ENCODE data around the gene FFAR1. TPM values are rescaled to one million over a fixed set of nuclear protein-coding genes. Genes with fewer than 3 reads are reported as not detected.

The FFAR1 gene
- total RNA-seq, 1 donor from 2014 or later: 0.04 TPM

DNA sequence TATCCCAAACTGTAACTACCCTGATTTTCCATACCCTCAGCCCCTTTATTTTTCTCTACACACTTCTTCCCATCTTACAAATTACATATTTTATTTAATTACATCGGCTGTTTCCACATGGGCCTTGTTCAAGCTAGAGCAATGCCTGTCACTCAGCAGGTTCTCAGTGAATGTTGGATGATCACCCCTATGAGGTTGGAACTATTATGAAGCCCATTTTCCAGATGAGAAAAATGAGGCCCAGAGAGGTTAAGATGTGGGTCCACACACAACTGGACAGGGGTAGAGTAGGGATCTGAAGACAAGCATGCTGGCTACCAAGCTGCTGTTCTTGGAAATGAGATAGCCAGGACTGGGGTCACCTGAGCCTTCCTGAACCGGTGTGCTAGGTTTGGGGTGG, 45.7 kb upstream of the FFAR1 start:
- no peaks in the 10 kb centered on the region for H3K36me3 ChIP-seq (ENCODE audit: control insufficient read depth, insufficient read depth, low read length)
- DNase-seq (ENCODE audit: low read depth): no peak
- no peak overlapping the region for H3K4me3 ChIP-seq (ENCODE audit: low read depth, low read length)
- peaks cover 9% of the 10 kb centered on the region for H3K27me3 ChIP-seq (ENCODE audit: control insufficient read depth, insufficient read depth, low read length)
- no peak for TF ChIP-seq CTCF (IDR thresholded peaks at IDR 0.05; ENCODE audit: insufficient read depth, low read length, poor library complexity, severe bottlenecking)

DNA sequence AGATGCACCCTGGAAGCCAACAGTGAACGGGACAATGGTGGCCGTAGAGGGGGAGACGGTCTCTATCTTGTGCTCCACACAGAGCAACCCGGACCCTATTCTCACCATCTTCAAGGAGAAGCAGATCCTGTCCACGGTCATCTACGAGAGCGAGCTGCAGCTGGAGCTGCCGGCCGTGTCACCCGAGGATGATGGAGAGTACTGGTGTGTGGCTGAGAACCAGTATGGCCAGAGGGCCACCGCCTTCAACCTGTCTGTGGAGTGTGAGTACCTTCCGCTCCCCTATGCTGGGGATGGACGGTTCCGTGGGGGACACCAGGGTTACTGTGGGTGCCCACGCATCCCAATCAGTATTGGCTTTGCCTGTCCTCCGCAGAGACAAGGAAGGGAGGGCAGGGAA, 45.3 kb upstream of the FFAR1 start:
- H3K36me3 ChIP-seq (ENCODE audit: control insufficient read depth, insufficient read depth, low read length): no peaks in the 10 kb centered on the region
- no peak for DNase-seq (ENCODE audit: low read depth)
- H3K27me3 ChIP-seq (ENCODE audit: control insufficient read depth, insufficient read depth, low read length): peaks cover 7% of the 10 kb centered on the region
- no peak for TF ChIP-seq CTCF (IDR thresholded peaks at IDR 0.05; ENCODE audit: insufficient read depth, low read length, poor library complexity, severe bottlenecking)
- H3K4me3 ChIP-seq (ENCODE audit: low read depth, low read length): no peak overlapping the region

- Histone ChIP-seq H3K4me3 (ENCODE audit: low read depth, low read length) (no peak overlapping the region), H3K36me3 (ENCODE audit: control insufficient read depth, insufficient read depth, low read length) (no peaks in the 10 kb centered on the region), H3K27me3 (ENCODE audit: control insufficient read depth, insufficient read depth, low read length) (peaks cover 4% of the 10 kb centered on the region)
- no peak for TF ChIP-seq CTCF (IDR thresholded peaks at IDR 0.05; ENCODE audit: insufficient read depth, low read length, poor library complexity, severe bottlenecking)
- DNase-seq (ENCODE audit: low read depth): no peak
Observed at GRCh38 chr19:35303357-35303915, 44.3 kb upstream of the FFAR1 start.

- TF ChIP-seq CTCF (IDR thresholded peaks at IDR 0.05; ENCODE audit: insufficient read depth, low read length, poor library complexity, severe bottlenecking): no peak
Observed at GRCh38 chr19:35304036-35304435, 43.7 kb upstream of the FFAR1 start.

DNA sequence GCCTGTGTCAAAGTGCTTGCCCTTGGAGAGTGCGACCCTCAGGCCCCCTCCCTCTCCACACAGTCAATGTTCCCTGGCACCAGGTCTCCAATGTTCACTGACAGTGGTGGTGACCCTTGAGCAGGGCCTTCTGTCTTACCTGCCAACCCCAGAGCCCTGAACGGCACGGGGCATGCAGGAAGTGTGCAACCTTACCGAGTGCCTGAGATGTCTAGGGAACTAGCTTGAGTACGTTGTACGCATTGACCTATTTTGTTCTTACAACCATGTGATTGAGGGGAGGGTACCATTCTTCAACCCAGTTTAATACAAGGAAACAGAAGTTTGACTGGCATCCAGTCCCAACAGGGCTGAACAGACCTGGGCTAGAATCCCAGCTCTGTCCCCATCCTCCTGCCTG, 42.5 kb upstream of the FFAR1 start:
- Histone ChIP-seq H3K36me3 (ENCODE audit: control insufficient read depth, insufficient read depth, low read length) (no peaks in the 10 kb centered on the region), H3K27me3 (ENCODE audit: control insufficient read depth, insufficient read depth, low read length) (peaks cover 2% of the 10 kb centered on the region), H3K4me3 (ENCODE audit: low read depth, low read length) (no peak overlapping the region)
- TF ChIP-seq CTCF (IDR thresholded peaks at IDR 0.05; ENCODE audit: insufficient read depth, low read length, poor library complexity, severe bottlenecking): no peak
- DNase-seq (ENCODE audit: low read depth): no peak

More at GRCh38 chr19:35304036-35304435, 43.7 kb upstream of the FFAR1 start:
- peaks cover 2% of the 10 kb centered on the region for H3K27me3 ChIP-seq (ENCODE audit: control insufficient read depth, insufficient read depth, low read length)
- no peak overlapping the region for H3K4me3 ChIP-seq (ENCODE audit: low read depth, low read length)
- H3K36me3 ChIP-seq (ENCODE audit: control insufficient read depth, insufficient read depth, low read length): no peaks in the 10 kb centered on the region
- DNase-seq (ENCODE audit: low read depth): no peak
